ENCODE measurements around the gene DLG1.

Gene DLG1

DNA sequence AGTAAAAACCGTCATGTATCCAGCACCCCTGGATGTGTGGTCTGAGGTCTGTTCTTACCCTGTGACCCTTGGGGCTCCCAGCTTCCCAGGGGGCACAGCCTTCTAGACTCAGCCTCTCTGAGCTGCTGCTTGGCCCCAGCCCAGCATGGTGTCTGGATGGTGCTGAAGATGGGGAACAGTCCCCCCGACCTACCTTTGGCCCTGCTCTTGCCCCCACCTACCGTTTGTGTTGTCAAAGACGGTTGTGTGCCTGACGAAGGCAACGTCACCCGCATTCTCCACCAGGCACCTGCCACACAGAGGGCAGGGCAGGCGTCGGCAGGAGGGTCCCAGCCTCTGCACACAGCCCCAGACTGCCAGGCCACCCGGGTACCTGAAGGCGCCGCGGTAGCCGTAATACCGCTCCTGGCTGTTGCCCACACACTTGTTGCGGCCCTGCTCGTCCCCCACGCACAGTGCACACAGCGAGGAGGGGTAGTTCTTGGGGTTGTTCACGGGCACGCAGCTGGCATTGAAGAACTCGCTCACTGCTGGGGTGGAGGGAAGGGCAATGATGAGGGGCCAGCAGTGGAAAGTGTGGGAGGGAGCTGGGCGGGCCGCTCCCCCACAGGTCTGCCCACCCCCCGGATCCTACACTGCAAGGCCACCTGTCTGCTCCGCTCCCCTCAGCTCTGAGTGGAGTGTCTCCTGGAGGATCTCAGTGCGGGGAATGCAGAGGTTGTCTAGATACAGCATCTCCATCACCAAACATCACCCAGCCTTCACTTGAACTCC, 289.8 kb downstream of the DLG1 start:
- DNase-seq: no peak

DNA sequence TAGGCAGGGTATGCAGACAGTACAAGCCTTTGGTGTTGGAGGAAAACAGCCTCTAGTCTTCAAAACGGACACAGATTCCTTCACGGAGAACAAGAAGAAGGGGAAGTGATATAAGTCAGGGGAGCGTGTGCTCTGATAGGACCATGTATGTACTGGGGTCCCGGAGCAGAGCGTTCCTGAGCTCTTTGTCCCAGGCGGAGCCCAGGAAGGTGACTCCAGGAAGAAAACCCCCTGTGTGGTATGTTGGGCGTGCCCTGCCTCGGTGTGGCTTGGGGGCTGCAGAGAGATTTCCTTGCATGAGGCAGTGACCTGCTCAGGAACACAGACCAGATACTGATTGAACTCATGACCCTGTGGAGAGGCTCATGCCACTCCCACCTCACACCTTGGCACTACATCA, 290.5 kb downstream of the DLG1 start:
- DNase-seq: no peak

- DNase-seq: no peak
These were observed 291.0 kb downstream of the DLG1 start for GRCh38 chr3:197007296-197007940.

DNA sequence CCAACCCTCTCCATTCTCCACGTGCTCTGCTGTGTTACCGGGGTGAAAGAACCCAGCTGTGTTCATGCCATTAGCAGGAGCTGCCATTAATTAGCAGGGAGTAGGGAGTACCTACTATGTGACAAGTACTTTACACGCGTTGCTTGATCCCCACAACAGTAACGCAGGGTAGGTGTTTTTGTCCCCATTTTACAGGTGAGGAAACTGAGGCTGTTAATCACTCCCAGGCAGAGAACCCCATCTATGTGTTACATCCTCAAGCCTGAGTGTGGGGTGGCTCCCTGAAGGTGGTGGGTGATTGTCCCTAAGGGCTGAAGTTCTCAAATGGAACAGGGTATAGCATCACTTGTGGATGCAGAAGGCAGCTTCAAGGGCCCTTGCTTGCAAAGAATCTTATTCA, 291.6 kb downstream of the DLG1 start:
- DNase-seq: no peak

DNA sequence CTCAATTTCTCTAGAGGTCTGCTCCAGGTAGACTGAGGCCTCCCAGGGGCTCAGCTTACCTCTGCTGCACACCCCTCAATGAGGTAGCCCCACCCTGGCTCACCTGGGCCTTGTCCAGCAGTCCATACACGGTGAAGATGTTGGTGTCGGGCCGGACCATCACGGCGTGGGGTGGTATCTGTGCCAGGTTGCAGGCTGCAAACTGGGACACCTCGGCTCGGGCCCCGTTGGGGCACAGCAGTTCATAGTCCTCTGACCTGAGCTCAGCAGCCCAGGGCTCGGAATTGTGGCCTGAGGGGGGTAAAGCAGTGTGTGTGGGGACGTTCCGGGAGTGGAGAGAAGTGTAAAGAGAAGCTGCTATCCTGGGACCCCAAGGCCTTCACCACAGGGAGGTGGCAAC, 292.0 kb downstream of the DLG1 start:
- DNase-seq: no peak

GRCh38 chr3:197003461-197004385, 294.7 kb downstream of the DLG1 start:
- peak; percentile 30 for DNase-seq

DNA sequence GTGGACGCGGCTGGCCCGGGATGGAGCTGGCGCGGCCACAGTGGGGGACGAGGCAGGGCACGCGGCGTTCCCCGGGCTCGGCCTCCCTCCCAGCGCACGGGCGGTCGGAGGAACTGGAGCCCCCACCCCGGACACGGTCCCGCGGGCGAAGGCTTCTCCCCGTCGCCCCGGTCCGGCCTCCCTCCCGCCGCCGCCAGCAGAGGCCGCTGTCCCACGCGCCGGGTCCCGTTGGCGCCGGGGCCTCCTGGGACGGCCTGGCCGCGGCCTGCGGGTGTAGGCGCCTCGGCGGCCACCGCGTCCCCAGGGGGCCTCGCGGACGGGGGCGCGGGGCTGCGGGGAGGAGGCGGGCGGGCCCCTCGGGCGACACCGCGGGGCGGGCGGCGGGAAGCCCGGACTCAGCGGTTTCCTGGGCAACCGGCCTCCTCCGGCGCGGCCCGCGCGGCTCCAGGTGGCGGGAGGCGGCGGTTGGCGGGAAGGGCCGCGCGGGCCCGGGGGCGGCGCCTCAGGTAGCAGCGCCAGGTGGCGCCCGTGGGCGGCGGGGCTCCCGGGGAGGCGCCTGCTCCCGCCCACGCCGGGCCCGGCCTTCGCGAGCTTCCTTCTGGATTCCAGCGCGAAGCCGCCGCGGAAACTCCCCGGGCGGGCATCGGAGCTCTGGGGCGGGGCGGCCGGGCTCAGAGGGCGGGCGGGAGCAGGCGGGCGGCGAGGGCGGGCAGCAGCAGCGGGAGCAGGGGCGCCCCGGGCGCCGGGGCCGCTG, 295.5 kb downstream of the DLG1 start:
- DNase-seq: peak; percentile 85

GRCh38 chr3:197001972-197002700, 296.3 kb downstream of the DLG1 start:
- no peak for DNase-seq

GRCh38 chr3:197001106-197001971, 297.1 kb downstream of the DLG1 start:
- DNase-seq: no peak

DNA sequence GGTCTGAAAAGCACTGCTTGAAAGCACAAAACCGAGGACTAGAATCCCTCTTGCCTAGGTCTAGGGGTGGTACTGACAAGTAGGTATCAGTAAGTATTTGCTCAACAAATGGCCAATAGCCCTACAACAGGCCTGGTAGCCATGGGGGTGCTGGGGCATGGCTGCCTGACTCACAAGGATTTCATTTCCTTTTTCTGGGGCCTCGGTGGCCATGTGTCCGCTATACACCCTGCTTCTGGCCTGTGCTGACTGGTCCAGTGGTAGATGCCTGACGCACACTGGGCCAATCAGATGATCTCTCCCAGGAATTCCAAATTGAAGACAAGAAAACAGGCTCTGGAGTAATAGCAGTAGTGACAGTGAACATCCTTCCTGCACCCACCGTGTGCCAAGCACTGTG, 298.2 kb downstream of the DLG1 start:
- DNase-seq: no peak

- no peak for DNase-seq
These were observed 299.2 kb downstream of the DLG1 start for GRCh38 chr3:196998966-196999760.

DNA sequence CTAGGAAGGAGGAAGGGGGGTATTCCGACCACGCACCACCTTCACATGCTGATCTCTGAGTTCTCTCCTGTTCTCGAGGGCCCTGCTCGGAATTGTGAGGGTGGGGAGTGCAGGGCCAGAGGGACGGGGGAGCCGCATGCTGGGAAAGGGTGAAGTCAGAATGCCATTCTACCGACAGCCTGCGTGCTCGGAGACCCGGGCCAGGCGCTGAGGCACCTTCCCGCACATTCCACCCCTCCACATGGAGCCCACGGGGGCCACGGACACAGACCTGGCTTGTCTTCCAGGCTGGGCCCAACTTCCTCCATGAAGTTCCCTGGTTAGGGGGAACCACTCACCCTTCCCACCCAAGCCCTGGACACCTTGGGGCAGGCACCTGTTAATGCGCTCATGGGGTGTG, 301.1 kb downstream of the DLG1 start:
- no peak for DNase-seq

DNA sequence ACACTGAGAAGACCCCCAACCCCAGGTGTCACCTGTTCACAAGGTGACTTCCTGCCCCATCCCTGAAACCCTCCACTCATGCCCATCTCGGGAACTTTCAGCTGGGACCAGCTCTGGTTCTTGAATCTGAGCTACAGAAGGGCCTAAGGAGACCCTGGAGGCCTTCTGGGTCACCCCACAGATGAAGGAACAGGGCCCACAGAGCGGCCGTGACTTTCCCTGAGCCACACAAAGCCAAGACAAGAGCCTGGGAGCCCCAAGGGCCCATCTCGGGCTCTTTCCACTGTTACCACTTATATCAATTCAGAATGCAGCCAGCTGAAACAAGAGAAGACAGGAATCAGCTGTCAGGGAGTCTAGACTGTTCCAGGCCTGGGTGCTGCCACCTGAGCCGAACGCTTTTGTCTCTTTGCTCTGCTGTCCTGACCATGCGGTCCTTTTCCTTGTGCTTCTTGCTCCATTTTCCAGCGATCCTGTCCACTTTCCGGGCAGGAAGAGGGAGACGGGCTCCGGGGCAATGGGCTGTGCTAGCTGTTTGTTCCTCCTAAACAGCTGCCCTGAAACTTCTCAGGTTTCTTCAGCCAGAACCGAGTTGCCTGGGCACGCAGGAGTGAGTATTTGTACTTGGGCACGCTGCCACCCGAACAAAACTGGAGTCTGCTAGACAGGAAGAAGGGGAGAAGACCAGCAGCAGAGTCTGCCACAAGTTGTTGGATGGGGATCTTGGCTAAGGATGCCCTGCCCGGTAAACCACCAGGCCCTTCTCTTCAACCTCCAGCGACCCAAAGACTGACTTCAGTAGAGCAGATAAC, 301.8 kb downstream of the DLG1 start:
- DNase-seq: no peak

- DNase-seq: no peak
These were observed 302.6 kb downstream of the DLG1 start for GRCh38 chr3:196995646-196996355.

GRCh38 chr3:196995027-196995426, 303.4 kb downstream of the DLG1 start:
- DNase-seq: no peak

DNA sequence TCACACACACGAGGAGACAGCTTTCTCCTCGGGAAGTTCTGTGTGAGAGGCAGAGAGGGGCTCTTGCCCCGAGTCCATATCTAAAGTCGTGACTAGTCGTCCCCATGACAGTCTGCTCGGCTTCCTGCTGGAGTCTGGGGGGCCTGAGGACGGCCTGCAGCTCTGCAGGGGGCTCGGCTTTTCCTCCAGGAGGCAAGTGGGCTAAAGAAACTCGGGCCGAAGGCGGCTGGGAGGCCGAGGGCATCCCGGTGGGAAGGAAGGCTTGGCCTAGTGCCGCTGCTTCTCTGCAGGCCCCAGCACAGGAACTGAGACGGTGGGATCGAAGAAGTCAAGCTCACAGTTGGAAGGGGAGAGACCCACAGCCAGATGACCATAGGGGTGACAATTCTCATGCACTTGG, 304.4 kb downstream of the DLG1 start:
- no peak for DNase-seq
